ENCODE results near the gene ZNF521.

The ZNF521 gene

GRCh38 chr18:25164848-25165811 lies 186.8 kb downstream of the ZNF521 start:
- peak overlapping the region; percentile 14 for H3K4me3 ChIP-seq (ENCODE audit: control insufficient read depth, low read depth, low read length)
- no peak for TF ChIP-seq CTCF (conservative IDR thresholded peaks at IDR 0.05; ENCODE audit: control insufficient read depth, insufficient read depth, low read depth, low read length)
- DNase-seq (ENCODE audit: low read depth): peak; percentile 28

DNA sequence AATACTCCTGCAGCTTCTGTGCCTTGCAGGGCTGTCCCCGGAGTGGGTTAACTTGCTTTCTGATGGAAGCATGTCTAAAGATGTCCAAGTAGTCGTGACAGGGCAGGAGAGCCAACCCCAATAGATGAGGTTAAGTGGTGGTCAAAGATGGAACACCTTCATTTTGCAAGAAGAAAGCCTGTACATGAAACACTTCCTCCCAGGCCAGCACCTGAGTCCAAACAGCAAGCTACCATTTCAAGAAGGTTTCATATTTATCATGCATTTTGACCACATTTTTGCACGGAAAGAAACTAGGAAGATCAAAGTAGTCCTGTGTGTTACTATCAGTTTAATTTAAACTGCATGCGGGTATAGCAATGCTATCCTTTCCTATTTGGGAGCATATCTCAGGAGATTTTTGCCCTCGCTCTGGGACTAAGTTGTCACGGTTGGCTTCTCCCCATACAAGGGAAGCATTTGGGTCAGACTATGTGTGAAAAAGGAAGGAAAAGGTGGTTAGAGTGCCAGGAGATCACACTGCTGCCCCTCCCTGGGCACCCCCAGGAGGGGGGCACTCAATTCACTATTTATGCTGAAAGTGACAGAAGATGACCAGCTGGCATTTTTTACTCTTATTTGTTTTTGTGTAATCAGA lies 187.6 kb downstream of the ZNF521 start:
- H3K4me3 ChIP-seq (ENCODE audit: control insufficient read depth, low read depth, low read length): peak overlapping the region; percentile 14
- DNase-seq (ENCODE audit: low read depth): no peak
- no peak for TF ChIP-seq CTCF (conservative IDR thresholded peaks at IDR 0.05; ENCODE audit: control insufficient read depth, insufficient read depth, low read depth, low read length)

- no peak for DNase-seq (ENCODE audit: low read depth)
- H3K4me3 ChIP-seq (ENCODE audit: control insufficient read depth, low read depth, low read length): no peak overlapping the region
- TF ChIP-seq CTCF (conservative IDR thresholded peaks at IDR 0.05; ENCODE audit: control insufficient read depth, insufficient read depth, low read depth, low read length): no peak
Observed at GRCh38 chr18:25153426-25153825, 198.5 kb downstream of the ZNF521 start.

- DNase-seq (ENCODE audit: low read depth): no peak
- TF ChIP-seq CTCF (conservative IDR thresholded peaks at IDR 0.05; ENCODE audit: control insufficient read depth, insufficient read depth, low read depth, low read length): no peak
- no peak overlapping the region for H3K4me3 ChIP-seq (ENCODE audit: control insufficient read depth, low read depth, low read length)
Observed at GRCh38 chr18:25147877-25148488, 204.0 kb downstream of the ZNF521 start.

GRCh38 chr18:25146512-25146910 lies 205.5 kb downstream of the ZNF521 start:
- no peak for DNase-seq (ENCODE audit: low read depth)
- no peak for TF ChIP-seq CTCF (conservative IDR thresholded peaks at IDR 0.05; ENCODE audit: control insufficient read depth, insufficient read depth, low read depth, low read length)
- H3K4me3 ChIP-seq (ENCODE audit: control insufficient read depth, low read depth, low read length): no peak overlapping the region

DNA sequence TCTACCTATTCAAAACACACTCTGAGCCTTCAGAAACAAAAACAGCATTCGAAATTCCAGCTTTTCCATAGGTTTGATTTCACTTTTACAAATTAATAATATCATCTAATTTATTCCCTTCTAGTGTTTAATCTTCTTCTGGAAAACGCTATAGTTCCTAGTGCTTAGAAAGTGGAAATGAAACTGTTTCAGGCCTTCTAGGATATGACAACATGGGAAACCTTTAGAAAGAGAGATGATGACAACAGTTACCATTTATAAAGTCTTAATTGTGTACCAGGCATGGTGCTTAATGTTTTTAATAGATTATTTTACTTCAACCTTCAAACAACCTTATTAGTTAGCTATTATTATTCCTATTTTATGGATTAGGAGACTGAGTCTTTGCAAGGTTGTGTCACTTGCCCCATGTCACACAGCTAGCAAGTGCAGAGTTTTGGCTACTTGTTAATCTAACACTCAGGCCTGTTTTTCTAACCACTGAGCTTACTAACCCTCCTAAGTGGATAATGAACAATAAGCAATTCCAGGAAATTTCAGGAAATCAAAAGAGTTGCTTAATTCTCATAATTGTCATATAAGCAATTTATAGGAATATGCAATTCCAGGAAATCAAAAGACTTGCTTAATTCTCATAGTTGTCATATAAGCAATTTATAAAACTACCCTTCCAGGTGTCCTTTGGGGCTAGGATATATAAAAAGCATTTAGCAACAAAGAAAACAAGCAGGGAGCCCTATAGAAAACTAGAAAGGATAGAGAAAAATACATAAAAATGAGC lies 206.0 kb downstream of the ZNF521 start:
- DNase-seq (ENCODE audit: low read depth): no peak
- no peak for TF ChIP-seq CTCF (conservative IDR thresholded peaks at IDR 0.05; ENCODE audit: control insufficient read depth, insufficient read depth, low read depth, low read length)
- H3K4me3 ChIP-seq (ENCODE audit: control insufficient read depth, low read depth, low read length): no peak overlapping the region

Measured in fibroblast of mammary gland (primary cell).